Measurements from ENCODE around the gene TIMM8B. TPM values are rescaled to one million over a fixed set of nuclear protein-coding genes. Genes with fewer than 3 reads are reported as not detected.
A peak's percentile ranks its signal among the peaks of the same experiment; 100 is the strongest.

The TIMM8B gene
- total and polyA plus RNA-seq, 2 of the 4 experiments (the other 2 are of a cell fraction), result 35.5 to 103 TPM

GRCh38 chr11:112100462-112100861, 13.9 kb upstream of the TIMM8B start:
- H3K27ac ChIP-seq (ENCODE audit: insufficient read depth, low read length), result peak overlapping the region; percentile 79; the same call in 1 of the 2 replicates
- H2BK120ac ChIP-seq (ENCODE audit: low read depth, low read length), result peak overlapping the region; percentile 98
- H2BK15ac ChIP-seq (ENCODE audit: low read depth, low read length), result peak overlapping the region; percentile 51; the same call in 1 of the 3 replicates
- H3K4me2 ChIP-seq (ENCODE audit: low read depth, low read length), result peak overlapping the region; percentile 77
- H3K56ac ChIP-seq (ENCODE audit: extremely low read depth, insufficient read depth, low read length), result peak overlapping the region; percentile 60; the same call in 1 of the 2 replicates
- peak overlapping the region; percentile 90 for H4K91ac ChIP-seq (ENCODE audit: insufficient read depth, low read depth, low read length)
- no peaks in the 10 kb centered on the region for H3K9me3 ChIP-seq (ENCODE audit: control insufficient read depth, insufficient read depth, low read length)
- H2AK5ac ChIP-seq (ENCODE audit: low read depth, low read length), result peak overlapping the region; percentile 46; the same call in 1 of the 2 replicates
- H3K36me3 ChIP-seq (ENCODE audit: control insufficient read depth, insufficient read depth, low read length), result peaks cover 3% of the 10 kb centered on the region
- in situ Hi-C loops (cut with MboI; ENCODE audit: low sequenced_read_pairs), result loop anchor here (25.0 kb wide), 1 partner anchor 1187 kb away; no protein-coding TSS in a partner anchor
- ChIA-PET CTCF (interaction anchor here (1.0 kb wide), 1 partner anchor 13 kb away, joined by 4 read pairs; no protein-coding TSS in a partner anchor), POLR2A (ENCODE audit: unreplicated experiment) (no interaction called here)
- H3K4me3 ChIP-seq (ENCODE audit: insufficient read depth, low read depth, low read length), result no peak overlapping the region
- TF ChIP-seq BHLHE40 (IDR thresholded peaks at IDR 0.05; ENCODE audit: low read depth, low read length) (peak; percentile 46; the same call in 1 of the 2 replicates), CEBPB (IDR thresholded peaks at IDR 0.05; ENCODE audit: low read depth, low read length) (no peak), NFE2L2 (IDR thresholded peaks at IDR 0.05; ENCODE audit: low read depth, low read length) (peak; percentile 13; the same call in 1 of the 2 replicates), MAFK (IDR thresholded peaks at IDR 0.05; ENCODE audit: low read depth, low read length) (peak; percentile 95), USF2 (IDR thresholded peaks at IDR 0.05; ENCODE audit: low read depth, low read length) (no peak)
- no peaks in the 10 kb centered on the region for H3K27me3 ChIP-seq (ENCODE audit: control insufficient read depth, insufficient read depth, low read length)
- peak overlapping the region; percentile 79 for H3K14ac ChIP-seq (replicated peaks; ENCODE audit: low read depth, low read length)
- peaks cover 11 to 21% of the 10 kb centered on the region in 2 experiments; a peak in 3 of 4 replicates for H3K79me1 ChIP-seq (ENCODE audit: low read depth in 1 of 2, low read length in 2 of 2)
- H2BK20ac ChIP-seq (ENCODE audit: low read depth, low read length), result peak overlapping the region; percentile 96
- H3K4me1 ChIP-seq (ENCODE audit: control insufficient read depth, insufficient read depth, low read length), result peaks cover 21% of the 10 kb centered on the region
- peak overlapping the region; percentile 76 for H4K5ac ChIP-seq (ENCODE audit: low read depth, low read length)
- no peaks in the 10 kb centered on the region for H4K20me1 ChIP-seq (ENCODE audit: insufficient read depth, low read length)
- peak; percentile 80 for DNase-seq
- H2AFZ ChIP-seq (replicated peaks; ENCODE audit: low read length, poor library complexity), result peak overlapping the region; percentile 25
- peak overlapping the region; percentile 93 for H3K4ac ChIP-seq (ENCODE audit: low read depth, low read length)
- peaks cover 15% of the 10 kb centered on the region; the same call in 1 of the 2 replicates for H3K9me1 ChIP-seq (ENCODE audit: insufficient read depth, low read length)
- ATAC-seq (ENCODE audit: low read depth), result peak; percentile 80
- peak overlapping the region; percentile 96 for H2BK5ac ChIP-seq (ENCODE audit: low read depth, low read length, poor library complexity, severe bottlenecking)
- dilution Hi-C loops (cut with HindIII; ENCODE audit: low sequenced_read_pairs, unreplicated experiment), result no loop called here
- H3K9ac ChIP-seq (ENCODE audit: low read depth, low read length), result peak overlapping the region; percentile 33; the same call in 1 of the 2 replicates
- peak overlapping the region in 1 of 2 experiments; percentile 83; a peak in 3 of 4 replicates for H4K8ac ChIP-seq (ENCODE audit: low read depth in 2 of 2, low read length in 2 of 2)
- WGBS, 2 experiments (ENCODE audit: extremely low coverage in 2 of 2, insufficient read length in 1 of 2), result no CpG with 5 or more reads among the region's 2 CpGs
- H2AK9ac ChIP-seq (replicated peaks; ENCODE audit: low read depth, low read length, poor library complexity), result no peak overlapping the region
- intact Hi-C loops (cut with micrococcal nuclease), result no loop called here
- no TSS peak for BruUV-seq (replicated peaks)
- peak overlapping the region; percentile 61; the same call in 1 of the 2 replicates for H3K23ac ChIP-seq (ENCODE audit: low read depth, low read length)
- peak overlapping the region; percentile 94 for H3K18ac ChIP-seq (ENCODE audit: low read depth, low read length)

All from IMR-90 (cell line).